GM20000 (cell line): ENCODE results near the gene GIPC3.

Experiments used
- DNase-seq: peaks from one replicate; pipeline ENCODE4 v3.0.0; 2012; ENCODE audit warnings: low spot score
- TF ChIP-seq, protein P1 (sequence below): IDR thresholded peaks from 2 replicates; pipeline ENCODE4 v1.5.1; 2012; ENCODE audit warnings: mild to moderate bottlenecking, control low read depth; ENCODE audit errors: extremely low read depth, missing control alignments

Gene GIPC3

DNA sequence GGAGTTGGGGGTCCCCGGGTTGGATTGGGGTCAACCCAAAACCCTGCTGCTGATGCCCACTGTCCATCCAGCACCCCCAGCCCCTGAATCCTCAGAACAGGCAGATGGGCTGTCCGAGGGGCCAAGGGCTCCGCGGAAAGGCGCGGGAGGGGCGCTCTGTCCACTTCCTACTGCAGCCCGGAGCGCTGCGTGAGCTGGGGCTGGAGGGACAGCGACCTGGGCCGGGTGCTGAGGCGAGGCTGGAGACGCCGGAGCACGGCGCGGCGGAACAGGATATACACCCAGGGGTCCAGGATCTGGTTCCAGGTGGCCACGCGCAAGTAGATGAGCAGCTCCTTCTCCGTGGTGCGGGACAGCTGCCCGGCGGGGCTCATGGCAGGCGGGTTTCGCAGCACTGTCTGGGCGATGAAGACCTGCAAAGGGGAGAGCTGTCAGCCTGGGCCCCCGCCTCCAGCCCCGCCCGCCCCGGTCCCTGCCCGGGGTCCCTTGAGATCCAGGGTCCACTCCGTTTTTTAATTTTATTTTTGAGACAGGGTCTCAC, 10.3 kb downstream of the GIPC3 start:
- no peak for DNase-seq
- TF ChIP-seq, protein P1, sequence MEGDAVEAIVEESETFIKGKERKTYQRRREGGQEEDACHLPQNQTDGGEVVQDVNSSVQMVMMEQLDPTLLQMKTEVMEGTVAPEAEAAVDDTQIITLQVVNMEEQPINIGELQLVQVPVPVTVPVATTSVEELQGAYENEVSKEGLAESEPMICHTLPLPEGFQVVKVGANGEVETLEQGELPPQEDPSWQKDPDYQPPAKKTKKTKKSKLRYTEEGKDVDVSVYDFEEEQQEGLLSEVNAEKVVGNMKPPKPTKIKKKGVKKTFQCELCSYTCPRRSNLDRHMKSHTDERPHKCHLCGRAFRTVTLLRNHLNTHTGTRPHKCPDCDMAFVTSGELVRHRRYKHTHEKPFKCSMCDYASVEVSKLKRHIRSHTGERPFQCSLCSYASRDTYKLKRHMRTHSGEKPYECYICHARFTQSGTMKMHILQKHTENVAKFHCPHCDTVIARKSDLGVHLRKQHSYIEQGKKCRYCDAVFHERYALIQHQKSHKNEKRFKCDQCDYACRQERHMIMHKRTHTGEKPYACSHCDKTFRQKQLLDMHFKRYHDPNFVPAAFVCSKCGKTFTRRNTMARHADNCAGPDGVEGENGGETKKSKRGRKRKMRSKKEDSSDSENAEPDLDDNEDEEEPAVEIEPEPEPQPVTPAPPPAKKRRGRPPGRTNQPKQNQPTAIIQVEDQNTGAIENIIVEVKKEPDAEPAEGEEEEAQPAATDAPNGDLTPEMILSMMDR: no peak

DNA sequence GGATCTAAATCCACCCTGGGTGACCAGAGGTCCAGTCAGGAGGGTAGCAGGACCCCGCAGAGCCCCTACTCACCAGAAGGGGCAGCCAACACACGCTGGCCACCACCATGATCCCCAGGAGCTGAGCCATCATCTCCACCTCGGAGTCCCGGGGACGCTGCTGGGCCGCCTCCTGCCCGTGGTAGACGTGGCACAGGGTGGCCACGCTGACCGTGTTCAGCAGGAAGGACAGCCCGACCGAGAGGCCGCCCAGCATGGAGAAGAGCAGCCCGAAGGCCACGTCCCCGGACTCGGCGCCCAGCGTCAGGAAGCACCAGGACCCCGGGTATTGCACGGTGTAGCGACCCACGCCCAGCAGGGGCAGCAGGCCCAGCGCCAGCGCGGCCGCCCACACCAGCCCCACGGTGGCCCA, 14.5 kb downstream of the GIPC3 start:
- TF ChIP-seq, protein P1: no peak
- DNase-seq: no peak

DNA sequence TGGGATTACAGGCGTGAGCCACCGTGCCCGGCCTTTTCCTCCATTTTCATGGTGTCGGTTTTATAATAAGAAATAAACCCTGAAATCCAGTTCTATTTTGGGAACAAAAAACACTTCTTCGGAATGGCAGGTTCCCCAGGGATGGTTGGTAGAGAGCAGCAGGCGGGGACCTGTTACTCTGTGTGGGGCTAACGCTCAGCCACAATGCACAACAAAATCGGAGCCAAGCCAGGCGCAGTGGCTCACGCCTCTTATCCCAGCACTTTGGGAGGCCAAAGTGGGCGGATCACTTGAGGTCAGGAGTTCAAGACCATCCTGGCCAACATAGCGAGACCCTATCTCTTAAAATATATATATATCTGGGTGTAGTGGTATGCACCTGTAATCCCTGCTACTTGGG, 15.7 kb downstream of the GIPC3 start:
- no peak for DNase-seq
- TF ChIP-seq, protein P1: no peak

DNA sequence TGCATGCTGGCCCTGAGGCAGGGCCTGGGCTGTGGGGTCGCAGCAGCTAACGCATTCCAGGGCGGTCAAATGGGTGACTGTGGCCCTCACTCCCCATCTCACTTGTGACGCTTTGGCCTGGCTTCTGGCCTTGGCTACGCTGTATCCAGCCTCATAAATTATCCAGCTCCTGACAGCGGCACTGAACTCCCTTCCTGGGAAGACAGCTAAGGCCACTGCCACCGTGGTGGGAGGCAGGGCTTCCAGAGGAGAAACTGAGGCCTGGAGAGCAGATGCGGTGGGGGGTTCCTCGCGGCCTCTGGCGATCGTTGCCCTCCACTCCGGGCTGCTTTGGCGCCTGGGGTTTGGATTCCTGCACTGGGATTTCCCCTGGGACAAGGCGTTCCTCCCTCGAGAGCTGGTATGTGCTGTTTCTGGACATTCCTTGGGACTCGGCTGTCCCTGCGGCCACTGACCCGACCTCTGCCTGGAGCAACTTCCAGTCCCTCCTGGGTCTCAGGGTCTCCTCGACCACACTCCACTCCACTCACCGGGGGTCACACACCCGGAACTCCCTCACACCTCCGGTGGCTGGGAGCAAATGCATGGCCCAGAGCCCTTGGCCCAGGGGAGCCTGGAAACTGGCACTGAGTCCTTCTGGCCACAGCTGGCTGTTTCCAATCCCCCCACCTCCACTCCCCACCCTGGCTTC, 18.0 kb downstream of the GIPC3 start:
- TF ChIP-seq, protein P1: no peak
- no peak for DNase-seq

DNA sequence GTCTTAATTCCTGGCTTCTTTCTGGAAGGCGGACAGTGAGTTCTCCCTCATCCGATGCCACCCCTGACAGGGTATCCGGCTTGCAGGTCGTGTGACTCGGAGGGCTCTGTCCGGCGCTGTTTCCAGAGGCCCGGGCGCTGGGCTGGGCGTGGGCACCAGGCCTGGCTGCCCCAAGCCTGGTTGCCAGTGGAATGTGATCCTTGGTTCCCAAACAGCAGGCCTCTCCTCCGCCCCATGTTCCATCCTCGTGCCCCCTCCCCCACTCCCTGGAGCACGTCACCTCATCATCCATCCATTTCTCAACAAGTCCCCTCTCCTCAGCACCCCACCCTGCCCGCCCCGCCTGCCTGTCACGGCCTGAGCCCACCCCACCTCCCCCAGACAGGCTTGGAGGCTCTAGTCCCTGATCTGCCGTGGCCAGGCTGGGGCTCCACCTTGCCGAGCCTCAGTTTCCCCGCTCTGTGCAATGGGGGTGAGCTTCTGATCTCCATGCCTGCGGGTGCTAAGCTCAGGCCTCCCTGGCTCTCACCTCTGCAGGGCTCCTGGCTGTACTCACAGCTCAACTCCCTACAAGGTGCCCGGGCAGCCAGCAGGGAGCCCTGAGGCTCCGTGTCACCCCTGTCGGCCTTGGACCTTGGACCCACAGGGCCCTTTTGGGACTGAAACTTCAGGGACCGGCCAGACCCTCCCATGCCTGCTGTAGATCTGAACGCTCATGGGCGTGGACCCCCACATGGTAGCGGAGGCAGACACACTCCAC, 19.1 kb downstream of the GIPC3 start:
- TF ChIP-seq, protein P1: no peak
- DNase-seq: no peak

DNA sequence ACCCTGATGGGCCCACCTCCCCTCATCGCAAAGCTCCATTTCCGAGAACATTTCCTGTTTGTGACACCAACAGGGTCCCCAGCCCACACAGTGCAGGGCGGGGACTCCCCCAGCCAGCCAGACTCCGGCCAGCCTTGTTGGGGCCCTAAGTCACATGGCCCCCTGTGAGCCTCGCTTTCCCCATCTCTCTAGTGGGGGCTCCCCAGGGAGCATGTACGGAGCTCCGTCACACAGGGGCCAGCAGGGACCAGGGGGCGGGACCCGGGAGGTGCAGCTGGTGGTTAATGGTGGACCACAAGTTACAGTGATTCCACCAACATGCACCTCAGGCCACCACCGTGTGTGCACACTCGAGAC, 19.7 kb downstream of the GIPC3 start:
- TF ChIP-seq, protein P1: no peak
- DNase-seq: peak; percentile 88

DNA sequence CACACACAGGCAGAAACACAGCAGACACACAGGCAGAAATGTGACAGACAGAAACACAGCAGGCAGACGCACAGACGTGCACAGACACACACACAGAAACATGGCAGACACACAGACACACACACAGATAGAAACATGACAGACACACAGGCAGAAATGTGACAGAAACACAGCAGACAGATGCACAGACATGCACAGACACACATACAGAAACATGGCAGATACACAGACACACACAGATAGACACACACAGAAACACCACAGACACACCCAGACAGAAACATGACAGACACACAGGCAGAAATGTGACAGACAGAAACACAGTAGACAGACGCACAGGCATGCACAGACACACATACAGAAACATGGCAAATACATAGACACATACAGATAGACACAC, 20.1 kb downstream of the GIPC3 start:
- DNase-seq: no peak
- TF ChIP-seq, protein P1: no peak
